GM12878 (cell line): ENCODE results near the gene PRLH. TPM values are rescaled to one million over a fixed set of nuclear protein-coding genes. Genes with fewer than 3 reads are reported as not detected.
A peak's percentile ranks its signal among the peaks of the same experiment; 100 is the strongest.

Experiments
- ATAC-seq: fragments of 200-7000 bp; cut with Tn5 transposase; 3 replicates; pipeline ENCODE4 v1.9.1; 2020; ENCODE audit warnings: mild to moderate bottlenecking, moderate library complexity
- BruUV-seq: library from RNA; stranded (reverse); fragments of 400-500 nt; replicated peaks from 2 replicates; lab custom pipeline; 2021; lab: Mats Ljungman, UMichigan
- CTCF ChIA-PET: fragments of 300-600 bp; sonication (Branson Sonifier 250); formaldehyde crosslinking; extraction: SDS; loops from one replicate; lab custom pipeline; 2021; ENCODE audit warnings: inconsistent platforms; lab: Yijun Ruan, JAX
- POLR2A ChIA-PET: fragments of 350-600 bp; formaldehyde crosslinking; extraction: SDS; loops from one replicate; lab custom pipeline; 2021; ENCODE audit warnings: inconsistent platforms; lab: Charles Lee
- RAD21 ChIA-PET: fragments of 300-600 bp; sonication (Branson Sonifier 250); formaldehyde crosslinking; loops from one replicate; lab custom pipeline; 2023; ENCODE audit warnings: antibody characterized with exemption; ENCODE audit not compliant: unreplicated experiment; lab: Charles Lee
- SMC1A ChIA-PET: fragments of 300-600 bp; sonication (Branson Sonifier 250); formaldehyde crosslinking; loops from one replicate; lab custom pipeline; 2023; ENCODE audit not compliant: unreplicated experiment, uncharacterized antibody; lab: Charles Lee
- DNase-seq: peaks from one replicate; pipeline ENCODE4 v3.0.0-alpha.2; 2011; ENCODE audit warnings: low read depth, low spot score
- FAIRE-seq: peaks from 3 replicates; lab custom pipeline; 2011; peaks lifted over from hg19 to GRCh38; lab: Jason Lieb, UNC
- H2AFZ ChIP-seq: 2 replicates; pipeline ENCODE4 v1.6.0; 2011; ENCODE audit warnings: low read depth, low read length, control low read depth; ENCODE audit not compliant: control insufficient read depth
- H3K27ac ChIP-seq: 2 replicates; pipeline ENCODE4 v1.5.1; 2011; ENCODE audit warnings: control low read depth; ENCODE audit not compliant: control insufficient read depth, insufficient read depth
- H3K27me3 ChIP-seq, 2 experiments: replicated peaks in 1 of 2; 2 replicates each; pipeline versions ENCODE4 v1.6.0 to v1.6.1; 2011; ENCODE audit warnings: low read length in 1 of 2; ENCODE audit not compliant: control insufficient read depth in 2 of 2, insufficient read depth in 2 of 2
- H3K36me3 ChIP-seq, 2 experiments: 2 replicates each; pipeline ENCODE4 v1.5.1; 2011; ENCODE audit warnings: low read length in 1 of 2; ENCODE audit not compliant: control insufficient read depth in 2 of 2, insufficient read depth in 2 of 2
- H3K4me1 ChIP-seq: 2 replicates; pipeline ENCODE4 v1.6.1; 2011; ENCODE audit warnings: mild to moderate bottlenecking, low read length, moderate library complexity, mixed read lengths; ENCODE audit not compliant: control insufficient read depth, insufficient read depth
- H3K4me2 ChIP-seq: 2 replicates; pipeline ENCODE4 v1.6.0; 2011; ENCODE audit warnings: control low read depth; ENCODE audit not compliant: control insufficient read depth, insufficient read depth
- H3K4me3 ChIP-seq: fragments of 200-600 bp; sonication (generic); 2 replicates; pipeline ENCODE4 v1.5.1; 2016
- H3K79me2 ChIP-seq: 2 replicates; pipeline ENCODE4 v1.6.0; 2011; ENCODE audit warnings: low read length; ENCODE audit not compliant: control insufficient read depth, insufficient read depth
- H3K9ac ChIP-seq: 2 replicates; pipeline ENCODE4 v1.8.0; 2011; ENCODE audit warnings: low read length, control low read depth, mixed read lengths; ENCODE audit not compliant: control insufficient read depth, insufficient read depth
- H3K9me3 ChIP-seq: replicated peaks from 3 replicates; pipeline ENCODE4 v1.5.1; 2011; ENCODE audit warnings: mild to moderate bottlenecking, low read length; ENCODE audit not compliant: control insufficient read depth, insufficient read depth
- H4K20me1 ChIP-seq: 2 replicates; pipeline ENCODE4 v1.6.0; 2011; ENCODE audit not compliant: control insufficient read depth, insufficient read depth
- ASH2L ChIP-seq: fragments of 300-600, 200-600 bp; sonication (generic); IDR thresholded peaks from 2 replicates; pipeline ENCODE4 v1.6.1; 2017; ENCODE audit warnings: low read depth, mild to moderate bottlenecking, borderline replicate concordance
- ATF2 ChIP-seq: IDR thresholded peaks from 2 replicates; pipeline ENCODE4 v1.6.1; 2012; ENCODE audit warnings: low read length, inconsistent platforms
- CBFB ChIP-seq: IDR thresholded peaks from 2 replicates; pipeline ENCODE4 v1.6.1; 2016; ENCODE audit warnings: antibody characterized with exemption, low read depth
- CREB1 ChIP-seq: IDR thresholded peaks from 2 replicates; pipeline ENCODE4 v1.6.1; 2012; ENCODE audit warnings: low read depth, mild to moderate bottlenecking, inconsistent platforms
- CREM ChIP-seq: IDR thresholded peaks from 2 replicates; pipeline ENCODE4 v1.6.1; 2014; ENCODE audit warnings: antibody characterized with exemption, low read depth
- E2F8 ChIP-seq: fragments of 450-650 bp; IDR thresholded peaks from 2 replicates; pipeline ENCODE4 v1.6.1; 2018; ENCODE audit warnings: mild to moderate bottlenecking, low read depth, moderate library complexity; ENCODE audit not compliant: partially characterized antibody
- IKZF1 ChIP-seq: fragments of 450-650 bp; conservative IDR thresholded peaks from 2 replicates; pipeline ENCODE4 v1.6.1; 2017; ENCODE audit warnings: antibody characterized with exemption, mild to moderate bottlenecking
- LARP7 ChIP-seq: fragments of 450-650 bp; IDR thresholded peaks from 2 replicates; pipeline ENCODE4 v1.6.1; 2017; ENCODE audit warnings: mild to moderate bottlenecking
- MAX ChIP-seq: IDR thresholded peaks from 2 replicates; pipeline ENCODE4 v1.6.1; 2012; ENCODE audit warnings: low read depth, low read length, improper control_type of control experiment
- PML ChIP-seq: IDR thresholded peaks from 2 replicates; pipeline ENCODE4 v1.6.1; 2012; ENCODE audit warnings: low read length, inconsistent platforms
- POLR2AphosphoS2 ChIP-seq: IDR thresholded peaks from 2 replicates; pipeline ENCODE4 v1.6.1; 2011; ENCODE audit warnings: low read depth, mild to moderate bottlenecking, low read length, improper control_type of control experiment, moderate library complexity
- POU2F2 ChIP-seq: IDR thresholded peaks from 3 replicates; pipeline ENCODE4 v1.6.1; 2011; ENCODE audit warnings: low read depth, mild to moderate bottlenecking, low read length, borderline replicate concordance
- RB1 ChIP-seq: fragments of 450-650 bp; formaldehyde crosslinking; IDR thresholded peaks from 2 replicates; pipeline ENCODE4 v1.6.1; 2017; ENCODE audit warnings: mild to moderate bottlenecking, borderline replicate concordance
- SIX5 ChIP-seq: IDR thresholded peaks from 2 replicates; pipeline ENCODE4 v1.6.1; 2011; ENCODE audit warnings: mild to moderate bottlenecking, low read depth, low read length, moderate library complexity; ENCODE audit not compliant: severe bottlenecking
- SP1 ChIP-seq: IDR thresholded peaks from one replicate; pipeline ENCODE4 v1.6.1; 2011; ENCODE audit warnings: low read depth, low read length
- TAF1 ChIP-seq: IDR thresholded peaks from 2 replicates; pipeline ENCODE4 v1.6.1; 2011; ENCODE audit warnings: mild to moderate bottlenecking, low read depth, low read length, borderline replicate concordance
- TARDBP ChIP-seq: IDR thresholded peaks from 2 replicates; pipeline ENCODE4 v1.6.1; 2016; ENCODE audit warnings: borderline replicate concordance
- TCF3 ChIP-seq: IDR thresholded peaks from 2 replicates; pipeline ENCODE4 v1.6.1; 2012; ENCODE audit warnings: low read depth, mild to moderate bottlenecking, low read length, borderline replicate concordance; ENCODE audit not compliant: insufficient read depth
- USF1 ChIP-seq: IDR thresholded peaks from 2 replicates; pipeline ENCODE4 v1.6.1; 2011; ENCODE audit warnings: borderline replicate concordance, low read depth, mild to moderate bottlenecking, moderate library complexity, mixed read lengths, low read length; ENCODE audit not compliant: insufficient read depth; ENCODE audit errors: extremely low read length
- ZNF384 ChIP-seq: IDR thresholded peaks from 2 replicates; pipeline ENCODE4 v1.6.1; 2012; ENCODE audit warnings: low read depth, mild to moderate bottlenecking, low read length, improper control_type of control experiment, borderline replicate concordance
- WGBS: methylation state at CpG from one replicate; pipeline ENCODE4 v1.1.6; 2016; ENCODE audit warnings: low lambda C conversion rate; ENCODE audit not compliant: insufficient replicate concordance, insufficient coverage; ENCODE audit errors: missing lambda C conversion rate; 5-methylcytosine and 5-hydroxymethylcytosine counted together
- in situ Hi-C: fragments of 300-500 bp; cut with MboI; formaldehyde crosslinking; loops from 9 replicates; pipeline ENCODE4 v1.14.3; 2018; ENCODE audit warnings: mixed read lengths
- intact Hi-C: fragments of 100-400 bp; cut with micrococcal nuclease; formaldehyde crosslinking; loops from one replicate; pipeline ENCODE4 v1.14.2; 2022; ENCODE audit not compliant: unreplicated experiment
- polyA plus RNA-seq, 11 experiments: library from polyadenylated mRNA; depleted of rRNA in 4 of 11; unstranded in 6 of 11; stranded (reverse) in 5 of 11; fragments of >200 nt; fragmentation: Nextera tagmentation in 4 of 11; fragmentation: Illumina TruSeq in 1 of 11; extraction: Ambion mirVana in 4 of 11; extraction: Trizol in 1 of 11; gene quantifications; 1 replicate in 1 of 11; 2 replicates in 10 of 11; pipeline versions ENCODE4 v1.2.1 to v1.2.3, GENCODE V29; 2011 to 2016; ENCODE audit warnings: inconsistent platforms in 2 of 11, missing spikeins in 2 of 11, low read depth in 1 of 11
- total RNA-seq, 4 experiments: library from RNA; depleted of rRNA in 3 of 4; stranded (reverse); fragments of >200 nt in 3 of 4; fragmentation: Illumina TruSeq in 1 of 4; extraction: Trizol in 1 of 4; gene quantifications; 2 replicates each; pipeline versions ENCODE4 v1.2.1 to v1.2.3, GENCODE V29; 2013 to 2021

The PRLH gene
- total and polyA plus RNA-seq, 10 of the 15 experiments (the other 5 are each of a cell fraction or from before 2014, with no cell fraction given) = not detected

- SMC1A ChIA-PET = interaction anchor here (0.6 to 1.4 kb wide), 5 partner anchors 15 to 142 kb away, joined by 3 to 6 read pairs (median 4); no protein-coding TSS in a partner anchor
- H3K4me3 ChIP-seq = no peak overlapping the region
- H3K79me2 ChIP-seq = no peaks in the 10 kb centered on the region
- 7% methylated on average over 15 of the region's 15 CpGs for WGBS
- peak; percentile 35 for DNase-seq
- intact Hi-C loops = no loop called here
- H2AFZ ChIP-seq = peak overlapping the region; percentile 82
- peak; percentile 81 for FAIRE-seq
- no peak overlapping the region for H3K27ac ChIP-seq
- in situ Hi-C loops = no loop called here
- RAD21 ChIA-PET = interaction anchor here (0.7 to 1.5 kb wide), 6 partner anchors 64 to 482 kb away, joined by 3 to 4 read pairs (median 3); no protein-coding TSS in a partner anchor
- BruUV-seq = no TSS peak
- no peaks in the 10 kb centered on the region for H3K36me3 ChIP-seq
- POLR2A ChIA-PET = interaction anchor here (0.9 kb wide), 3 partner anchors 12 to 69 kb away, joined by 3 read pairs; no protein-coding TSS in a partner anchor
- H3K4me1 ChIP-seq = peaks cover 8% of the 10 kb centered on the region
- CTCF ChIA-PET = interaction anchor here (1.0 to 1.5 kb wide), 3 partner anchors 68 to 171 kb away, joined by 4 to 6 read pairs (median 6); no protein-coding TSS in a partner anchor
- no peaks in the 10 kb centered on the region for H3K27me3 ChIP-seq
- ATAC-seq = peak; percentile 90
- H3K9ac ChIP-seq = 0 out of 2 replicates have a peak overlapping the region, but pooled peaks have one; percentile 21
- H3K9me3 ChIP-seq = no peaks in the 10 kb centered on the region
- no peaks in the 10 kb centered on the region for H4K20me1 ChIP-seq
- H3K4me2 ChIP-seq = peak overlapping the region; percentile 75
- TF ChIP-seq ATF2 = no peak
- no peak for TF ChIP-seq MAX
- no peak for TF ChIP-seq POLR2AphosphoS2
- no peak for TF ChIP-seq PML
- TF ChIP-seq CREM = peak; percentile 49
- no peak for TF ChIP-seq USF1
- no peak for TF ChIP-seq LARP7
- TF ChIP-seq CREB1 = peak; percentile 56; the same call in 1 of the 2 replicates
- TF ChIP-seq ZNF384 = no peak
- no peak for TF ChIP-seq TARDBP
- no peak for TF ChIP-seq SP1
- TF ChIP-seq CBFB = no peak
- TF ChIP-seq ASH2L = no peak
- no peak for TF ChIP-seq SIX5
- no peak for TF ChIP-seq E2F8
- no peak for TF ChIP-seq TAF1
- no peak for TF ChIP-seq IKZF1
- TF ChIP-seq POU2F2 = no peak
- no peak for TF ChIP-seq TCF3
- no peak for TF ChIP-seq RB1
Measured at GRCh38 chr2:237603718-237604362, 37.5 kb downstream of the PRLH start.
